Hematopoietic multipotent progenitor cell treated with erythropoietin and hydrocortisone succinate and interleukin-3 and kit ligand, for 8 days (in vitro differentiated cells): ENCODE data around the gene RPTOR.

Experiments used
- DNase-seq: peaks from one replicate; pipeline ENCODE4 v3.0.0-alpha.2; 2015

RPTOR gene

DNA sequence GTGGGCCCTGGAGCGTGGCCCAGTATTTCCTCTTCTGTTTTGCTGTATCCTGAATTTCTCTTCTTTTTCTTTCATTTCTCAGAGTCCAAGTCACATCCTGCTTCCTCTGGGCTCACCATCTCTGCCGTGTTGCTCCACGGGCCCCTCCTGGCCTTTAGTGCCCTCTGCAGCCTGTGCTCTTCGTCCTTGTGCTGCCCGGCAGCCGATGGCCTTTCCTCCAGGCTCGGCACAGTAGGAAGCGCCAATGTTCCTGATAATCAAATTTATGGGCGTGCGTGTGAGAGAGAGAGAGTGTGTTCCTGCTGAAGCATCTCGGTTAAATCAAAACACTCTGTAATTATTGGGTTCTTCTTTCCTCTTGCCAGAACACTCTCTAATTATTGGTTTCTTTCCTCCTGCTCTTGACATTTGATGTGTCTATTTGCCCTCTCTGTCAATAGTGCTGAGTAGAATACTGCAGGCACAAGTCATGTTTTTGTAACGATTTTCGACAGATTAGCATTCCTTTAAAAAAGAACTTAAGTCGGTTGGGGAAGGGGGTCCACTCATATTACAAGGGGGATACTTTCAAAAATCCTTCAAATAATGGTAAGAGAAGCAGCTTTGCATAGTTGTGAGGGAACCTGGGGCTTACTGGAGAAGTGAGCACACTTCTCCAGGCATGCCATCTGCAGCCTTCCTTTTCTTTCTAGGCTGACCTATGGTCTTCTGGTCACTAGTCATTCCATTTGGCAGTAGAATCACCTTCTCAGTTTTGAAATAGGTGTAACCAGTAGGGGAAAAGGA is 126.6 kb downstream of the RPTOR start:
- DNase-seq: no peak

DNA sequence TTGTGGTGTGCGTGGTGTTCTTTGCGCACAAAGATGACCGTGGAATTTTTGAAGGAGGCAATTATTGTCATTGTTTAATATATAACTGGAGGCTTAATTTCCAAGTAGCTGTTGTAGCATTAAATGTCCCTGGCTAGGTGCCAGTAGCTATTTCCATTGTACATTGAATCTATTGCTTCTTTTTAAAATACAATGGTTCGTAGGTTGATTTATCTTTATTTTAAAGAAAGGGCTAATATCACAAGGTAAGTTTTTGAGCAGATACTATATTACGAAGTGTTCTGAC is 127.1 kb downstream of the RPTOR start:
- no peak for DNase-seq

DNA sequence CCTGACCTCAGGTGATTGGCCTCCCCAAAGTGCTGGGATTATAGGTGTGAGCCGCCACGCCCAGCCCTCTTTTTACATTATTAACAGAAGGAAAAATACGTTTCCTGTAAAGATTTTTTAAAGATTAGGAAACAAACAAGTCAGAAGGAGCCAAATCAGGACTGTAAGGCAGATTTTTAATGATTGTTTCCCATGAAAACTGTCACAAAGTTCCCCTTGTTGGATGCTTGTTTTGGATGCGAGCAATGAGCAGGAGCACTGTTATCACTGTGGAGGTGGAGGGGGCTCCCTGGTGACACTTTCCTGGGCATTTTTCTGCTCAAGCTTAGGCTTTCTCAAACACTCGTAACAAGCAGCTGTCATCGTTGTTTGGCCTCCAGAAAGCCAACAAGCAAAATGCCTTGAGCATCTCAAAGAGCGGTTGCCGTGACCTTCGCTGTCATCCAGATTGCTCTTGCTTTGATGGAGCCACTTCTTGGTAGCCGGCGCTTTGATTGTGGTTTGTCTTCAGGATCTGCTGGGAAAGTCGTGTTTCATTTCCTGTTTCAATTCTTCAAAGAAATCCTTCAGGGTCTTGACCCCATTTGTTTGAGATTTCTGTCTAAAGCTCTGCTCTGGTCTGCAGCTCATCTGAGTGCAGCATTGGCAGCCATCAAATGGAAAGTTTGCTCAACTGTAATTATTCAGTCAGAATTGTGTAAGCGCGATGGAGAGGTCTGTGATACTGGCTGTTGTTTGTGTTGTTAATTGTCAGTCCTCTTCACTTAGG is 128.7 kb downstream of the RPTOR start:
- DNase-seq: no peak

DNA sequence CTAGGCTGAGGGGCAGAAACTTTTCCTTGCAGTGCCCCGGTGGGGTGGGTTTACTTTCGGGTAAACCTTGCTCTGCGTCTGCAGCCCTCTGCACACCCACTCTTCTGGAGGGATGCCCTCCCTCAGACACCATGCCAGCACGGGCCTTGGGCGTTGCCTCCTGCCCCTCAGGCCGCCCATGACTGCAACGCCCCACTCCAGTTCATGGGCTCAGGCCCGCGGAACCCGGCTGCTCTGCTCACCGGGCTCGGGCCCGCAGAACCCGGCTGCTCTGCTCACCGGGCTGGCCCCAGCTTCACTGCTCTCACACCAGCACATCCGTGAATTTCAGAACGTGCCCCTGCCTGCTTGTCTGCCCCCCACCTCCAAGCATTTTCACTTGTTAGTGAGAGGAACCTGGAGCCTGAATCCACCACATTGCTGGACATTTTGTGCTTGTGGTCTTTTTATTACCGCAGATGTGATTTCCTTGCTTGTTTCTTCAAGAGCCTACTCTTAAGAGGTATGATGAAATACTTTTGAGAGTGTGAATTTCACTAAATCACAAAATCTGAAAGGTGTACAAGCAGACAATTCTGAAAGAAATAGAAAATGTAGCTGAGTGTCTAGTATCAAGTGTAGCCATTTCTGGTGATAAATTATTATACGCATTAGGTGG is 130.9 kb downstream of the RPTOR start:
- DNase-seq: no peak

DNA sequence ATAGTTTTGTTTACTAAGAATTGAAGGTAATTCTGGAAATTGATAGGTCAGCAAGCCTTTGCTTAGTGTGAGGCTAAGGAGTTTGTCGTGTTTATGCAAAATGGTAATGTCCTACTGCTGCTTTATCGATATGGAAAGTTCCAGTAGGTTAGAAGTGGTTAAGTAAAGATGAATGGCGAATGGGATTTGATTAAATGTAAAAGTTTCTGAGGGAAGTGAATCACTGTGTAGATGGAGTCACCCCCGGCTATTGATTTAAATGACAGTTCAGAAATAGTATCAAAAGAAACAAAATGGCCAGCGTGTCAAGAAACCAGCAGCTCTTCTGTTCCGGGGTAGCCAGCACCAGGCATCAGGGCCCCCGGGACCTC is 131.4 kb downstream of the RPTOR start:
- no peak for DNase-seq

DNA sequence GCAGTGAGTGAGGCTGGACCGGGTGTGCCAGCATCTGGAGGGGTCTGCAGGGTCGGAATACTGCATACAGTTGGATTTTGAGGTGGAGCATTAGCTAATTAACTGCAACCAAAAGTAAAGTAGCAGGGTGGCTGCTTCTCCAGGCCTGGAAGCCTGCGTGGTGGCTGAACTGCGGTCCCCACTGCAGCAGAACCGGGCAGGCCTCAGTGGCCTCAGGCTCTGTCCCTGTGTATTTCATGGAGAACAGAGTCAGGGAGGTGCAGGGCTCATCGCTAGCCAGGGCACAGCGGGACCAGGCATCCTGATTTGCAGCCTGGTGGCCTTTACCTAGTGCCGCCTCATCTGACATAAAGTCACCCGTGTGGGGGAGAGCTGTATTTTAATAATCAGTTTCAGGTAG is 131.9 kb downstream of the RPTOR start:
- DNase-seq: no peak

DNA sequence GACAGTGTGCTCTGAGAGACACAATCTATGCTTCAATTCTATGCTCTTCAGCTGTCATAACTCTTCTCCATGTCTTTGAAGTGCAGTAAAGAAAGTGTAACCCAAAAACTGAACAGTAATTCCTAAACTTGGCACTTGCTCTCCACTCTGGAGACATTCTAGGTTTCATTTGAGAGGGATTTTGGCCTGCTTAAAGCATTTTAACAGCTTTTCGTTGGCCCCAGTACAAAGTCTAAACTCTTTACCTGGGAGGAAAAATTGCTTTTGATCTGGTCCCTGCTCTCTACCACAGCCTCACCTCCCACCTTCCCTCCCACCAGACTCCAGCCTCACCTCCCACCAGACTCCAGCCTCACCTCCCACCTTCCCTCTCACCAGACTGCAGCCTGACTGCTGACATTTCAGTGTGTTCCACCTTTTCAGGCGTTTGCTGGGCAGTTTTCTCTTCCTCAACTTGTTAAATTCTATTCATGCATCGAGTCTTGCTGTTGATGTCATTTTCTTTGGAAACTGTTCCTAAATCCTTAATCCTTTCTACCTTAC is 132.6 kb downstream of the RPTOR start:
- DNase-seq: no peak

DNA sequence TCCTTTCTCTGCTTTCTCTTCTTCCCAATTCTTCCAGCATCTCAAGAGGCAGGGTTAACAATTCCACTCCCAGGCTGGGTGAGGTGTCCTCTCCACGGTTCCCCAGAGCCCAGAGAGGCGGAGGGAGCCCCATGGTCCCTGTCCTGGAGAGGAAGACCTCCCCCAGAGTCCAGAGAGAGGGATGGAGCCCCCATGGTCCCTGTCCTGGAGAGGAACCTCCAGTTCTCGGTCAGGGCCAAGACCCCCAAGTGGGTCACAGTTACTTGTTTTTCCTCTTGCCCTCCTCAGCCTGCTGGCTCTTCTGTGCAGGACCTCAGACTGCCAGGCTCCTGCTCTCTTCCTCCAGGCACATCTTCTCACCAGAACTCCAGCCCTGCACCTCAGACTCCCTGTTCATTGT is 135.2 kb downstream of the RPTOR start:
- DNase-seq: no peak

DNA sequence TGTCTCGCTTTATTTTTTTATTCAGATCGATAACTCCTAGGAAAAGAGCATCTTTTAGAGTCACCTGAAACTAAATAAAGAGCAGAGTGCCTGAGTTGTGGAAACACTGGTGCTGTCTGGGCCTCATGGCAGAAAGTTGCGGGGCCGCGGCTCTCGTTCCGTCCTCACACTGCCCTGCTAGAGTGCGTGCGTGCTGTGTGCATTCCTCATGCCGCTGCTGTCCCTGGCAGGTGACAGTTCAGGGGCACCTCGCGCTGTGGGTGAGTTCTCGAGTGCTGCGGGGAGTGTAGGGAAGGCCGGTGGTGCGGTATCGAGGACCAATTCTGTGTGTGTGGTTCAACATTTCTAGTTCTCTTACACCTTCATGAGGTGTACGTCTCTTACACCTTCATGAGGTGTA is 136.6 kb downstream of the RPTOR start:
- no peak for DNase-seq

DNA sequence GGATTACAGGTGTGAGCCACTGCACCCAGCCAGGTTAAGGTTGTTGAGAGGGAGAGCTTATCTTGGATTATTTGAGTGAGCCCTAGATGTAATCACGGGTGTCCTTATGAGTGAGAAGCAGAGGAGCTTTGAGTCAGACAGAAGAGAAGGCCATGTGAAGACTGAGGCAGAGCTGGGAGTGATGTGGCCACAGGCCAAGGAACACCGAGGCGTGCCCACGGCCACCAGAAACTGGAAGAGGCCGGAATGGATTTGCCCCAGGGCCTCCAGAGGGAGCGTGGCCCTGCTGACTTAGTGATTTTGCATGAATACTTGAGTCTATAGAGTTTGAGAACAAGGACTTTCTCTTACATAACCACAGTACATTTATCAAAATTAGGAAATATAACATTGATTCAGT is 137.7 kb downstream of the RPTOR start:
- no peak for DNase-seq

DNA sequence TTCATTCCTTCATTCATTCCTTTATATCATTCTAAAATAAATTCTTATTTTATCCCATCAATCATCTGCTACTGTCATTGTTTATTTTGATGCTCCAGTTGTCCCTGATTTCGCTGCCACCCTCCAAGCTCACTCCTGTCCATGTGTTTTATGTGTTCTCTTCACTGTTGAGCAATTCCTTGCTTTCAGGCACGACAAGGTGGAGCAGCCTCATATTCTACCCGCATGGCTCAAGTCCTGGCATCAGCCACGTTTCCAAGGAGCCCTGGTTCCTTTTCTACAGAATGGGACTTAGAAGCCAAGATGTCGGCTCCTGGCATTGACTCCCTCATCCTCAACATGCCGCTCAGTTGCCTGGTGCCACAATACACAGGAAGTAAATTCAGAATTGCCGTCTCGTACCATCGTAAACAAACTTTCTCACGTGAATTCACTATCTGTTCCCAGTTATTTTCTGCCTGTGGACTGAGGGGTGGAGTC is 139.0 kb downstream of the RPTOR start:
- DNase-seq: no peak

DNA sequence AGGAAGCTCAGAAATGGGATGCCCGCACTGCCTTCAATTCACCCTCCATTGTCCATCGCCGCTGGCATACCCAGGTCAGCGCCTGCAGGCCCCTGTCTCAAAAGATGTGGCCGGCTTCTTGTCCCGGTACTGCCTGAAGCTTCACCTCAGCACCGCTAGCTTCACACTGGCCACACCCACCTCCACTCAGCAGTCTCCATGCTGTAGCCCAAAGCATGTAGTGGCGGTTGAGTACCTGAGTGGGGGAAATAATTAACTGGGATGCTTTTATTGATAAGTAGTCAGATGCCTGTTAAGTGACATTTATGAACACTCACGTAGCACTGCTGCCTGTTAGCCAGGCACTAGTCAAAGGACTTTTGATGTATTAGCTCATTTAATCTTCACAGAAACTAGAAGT is 143.2 kb downstream of the RPTOR start:
- DNase-seq: no peak

DNA sequence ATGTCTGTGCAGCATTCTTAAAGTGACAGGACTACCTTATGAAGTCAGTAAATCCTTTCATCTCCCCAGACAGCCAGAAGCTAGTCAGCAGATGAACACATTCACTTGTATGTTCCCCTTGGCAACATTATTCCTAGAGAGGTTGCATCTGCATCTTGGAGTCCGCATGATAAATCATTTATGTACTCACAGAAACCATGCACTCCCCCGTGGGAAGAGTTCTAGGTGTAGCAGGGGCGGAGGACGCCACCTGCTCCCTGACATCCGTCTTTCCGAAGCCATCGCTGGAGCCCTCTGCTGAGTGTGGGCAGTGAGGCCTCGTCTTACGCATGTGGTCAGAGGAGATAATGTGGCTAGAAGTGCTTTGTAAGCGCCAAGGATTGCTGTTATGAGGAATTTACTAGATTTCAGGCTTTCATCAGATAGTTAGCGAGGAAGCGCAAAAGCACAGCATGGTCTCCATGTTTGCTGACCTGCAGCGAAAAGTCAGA is 144.5 kb downstream of the RPTOR start:
- peak; percentile 45 for DNase-seq

DNA sequence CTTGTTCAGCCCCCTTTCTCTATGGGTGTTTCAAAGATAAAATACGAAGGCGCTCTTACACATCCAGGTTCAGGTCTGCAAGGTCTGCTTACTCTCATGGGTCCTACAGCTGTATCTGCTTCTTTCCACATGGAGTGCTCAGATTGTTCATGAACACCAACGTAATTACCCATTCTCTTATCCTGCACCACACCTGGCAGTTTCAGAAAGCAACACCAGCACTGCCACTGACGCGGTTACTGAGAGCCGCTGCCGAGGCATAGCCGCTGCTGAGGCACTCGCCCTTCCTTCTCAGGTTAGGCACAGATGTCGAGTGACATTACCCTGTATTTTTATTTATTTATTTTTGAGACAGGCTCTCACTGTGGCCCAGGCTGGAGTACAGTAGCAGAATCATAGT is 147.1 kb downstream of the RPTOR start:
- DNase-seq: no peak

DNA sequence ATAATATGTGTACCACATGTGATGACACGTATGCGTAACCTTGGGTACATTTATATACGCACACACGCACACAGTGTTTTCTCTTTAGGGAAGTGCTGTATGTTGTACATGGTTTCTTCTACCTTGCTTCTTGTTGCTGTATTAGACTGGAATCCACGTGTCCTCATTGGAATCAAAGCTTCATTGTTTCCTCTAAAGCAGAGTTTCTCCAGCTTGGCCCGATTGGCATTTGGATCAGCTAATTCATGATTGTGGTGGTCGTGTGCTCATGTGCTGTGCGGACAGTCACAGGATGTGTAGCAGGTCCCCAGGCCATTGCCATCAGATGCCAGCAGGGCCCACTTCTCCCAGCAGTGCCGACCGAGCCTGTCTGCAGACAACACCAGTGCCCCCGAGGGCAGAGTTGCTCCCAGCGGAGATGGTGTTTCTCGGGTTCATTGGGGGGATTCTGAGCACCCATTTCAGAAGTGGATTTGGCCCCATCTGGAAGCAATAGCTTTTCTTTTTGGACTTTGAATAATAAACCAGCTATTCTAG is 148.4 kb downstream of the RPTOR start:
- DNase-seq: no peak

DNA sequence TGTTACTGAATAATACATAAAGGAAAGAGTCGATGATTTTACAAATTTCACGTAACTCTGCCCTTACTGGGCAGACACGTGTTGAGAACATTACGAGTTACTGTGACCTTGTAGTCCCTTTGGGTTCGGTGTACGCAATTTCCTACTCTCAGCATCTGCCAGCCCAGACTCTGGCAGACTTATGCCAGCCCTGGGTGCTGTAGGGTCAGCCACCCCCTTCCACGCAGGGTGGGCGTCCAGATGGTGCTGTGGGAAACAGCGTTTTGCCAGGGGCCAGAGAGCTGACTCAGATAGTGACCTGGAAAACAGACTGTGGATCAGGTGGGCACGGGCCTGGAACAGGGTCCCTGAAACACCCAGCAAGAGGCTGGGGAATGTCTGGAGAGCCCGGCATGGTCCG is 148.9 kb downstream of the RPTOR start:
- no peak for DNase-seq

DNA sequence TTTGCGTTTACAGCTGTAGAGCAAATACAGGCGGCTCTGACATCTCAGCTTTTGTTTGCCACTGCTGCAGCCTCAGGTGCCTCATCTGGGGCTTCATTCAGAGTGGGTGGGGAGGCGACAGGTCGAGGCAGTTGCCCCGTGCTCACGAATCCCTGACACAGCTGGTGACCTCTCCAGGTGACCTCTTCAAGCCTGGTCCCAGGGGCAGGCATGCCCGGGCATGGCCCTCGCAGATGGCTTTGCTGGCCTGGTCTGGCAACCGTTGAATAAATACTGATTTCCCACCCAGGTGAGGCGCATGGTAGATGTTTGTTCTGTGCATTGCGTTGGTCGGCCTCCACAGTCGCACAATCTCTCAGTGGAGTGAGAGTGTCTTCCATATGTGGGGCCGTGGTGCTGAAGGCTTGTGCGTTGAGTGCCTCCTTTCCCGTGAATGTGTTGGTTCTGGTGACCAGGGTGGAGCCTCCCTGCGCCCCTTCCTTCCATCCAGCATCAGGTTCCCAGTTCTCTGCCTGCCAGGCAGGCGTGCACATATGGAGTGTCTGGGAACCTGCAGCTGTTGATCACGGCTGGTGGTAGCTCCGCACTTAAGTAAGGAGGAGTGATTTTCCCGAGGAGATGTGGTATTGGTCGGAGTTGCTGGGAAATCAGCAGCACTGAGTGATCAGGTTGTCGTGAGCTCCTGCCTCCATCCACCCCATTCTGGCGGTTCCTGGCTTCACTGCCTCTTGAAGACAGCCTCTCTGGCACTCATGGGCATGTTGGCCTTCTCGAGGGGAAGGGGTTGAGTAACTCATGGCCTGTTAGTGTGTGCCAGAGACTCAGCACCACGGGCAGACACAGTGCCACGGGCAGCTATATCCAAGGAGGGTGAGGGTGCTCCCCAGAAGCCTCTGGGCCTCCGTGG is 149.7 kb downstream of the RPTOR start:
- no peak for DNase-seq

DNA sequence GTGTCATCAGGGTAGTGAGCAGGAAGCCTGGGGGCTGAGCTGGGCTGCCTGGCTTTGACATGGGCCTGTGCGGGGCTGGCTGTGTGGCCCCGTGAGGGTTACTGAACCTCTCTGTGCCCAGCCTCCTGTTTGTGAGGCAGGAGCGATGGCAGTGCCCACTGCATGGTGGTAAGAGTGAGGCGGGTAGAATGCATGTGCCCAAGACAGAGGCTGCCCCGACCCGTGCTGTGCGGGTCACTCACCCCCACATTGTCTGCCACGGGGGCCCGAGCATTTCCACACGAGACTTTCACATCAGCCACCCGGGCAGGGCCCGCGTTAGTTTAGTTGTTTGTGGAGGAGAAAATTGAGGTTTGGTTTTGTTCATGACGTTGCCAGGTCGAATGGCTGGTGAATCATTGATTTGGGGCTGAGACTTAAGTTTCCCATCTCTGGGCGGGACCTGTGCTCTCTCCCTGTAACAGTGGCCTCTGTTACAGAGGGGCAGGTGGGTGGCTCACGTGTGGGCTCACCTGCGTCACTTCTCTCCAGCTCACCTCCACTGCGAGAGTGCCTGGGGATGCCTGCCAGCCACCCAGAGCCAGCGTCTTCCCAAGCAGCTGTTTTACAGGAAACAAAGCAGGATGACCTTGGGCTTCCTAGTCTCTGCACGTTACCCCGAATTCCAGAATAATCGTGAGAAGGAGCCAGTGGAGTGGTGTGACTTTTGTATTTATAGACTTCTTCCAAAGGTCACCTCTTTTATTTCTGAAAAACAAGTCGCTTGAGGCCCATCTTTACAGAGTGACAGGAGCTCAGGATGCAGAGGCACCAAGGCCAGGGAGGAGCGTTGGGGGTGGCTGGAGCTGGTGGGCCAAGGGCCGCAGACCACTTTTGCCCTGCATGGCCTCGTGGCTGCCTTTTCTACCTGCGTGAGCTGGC is 150.6 kb downstream of the RPTOR start:
- DNase-seq: no peak

DNA sequence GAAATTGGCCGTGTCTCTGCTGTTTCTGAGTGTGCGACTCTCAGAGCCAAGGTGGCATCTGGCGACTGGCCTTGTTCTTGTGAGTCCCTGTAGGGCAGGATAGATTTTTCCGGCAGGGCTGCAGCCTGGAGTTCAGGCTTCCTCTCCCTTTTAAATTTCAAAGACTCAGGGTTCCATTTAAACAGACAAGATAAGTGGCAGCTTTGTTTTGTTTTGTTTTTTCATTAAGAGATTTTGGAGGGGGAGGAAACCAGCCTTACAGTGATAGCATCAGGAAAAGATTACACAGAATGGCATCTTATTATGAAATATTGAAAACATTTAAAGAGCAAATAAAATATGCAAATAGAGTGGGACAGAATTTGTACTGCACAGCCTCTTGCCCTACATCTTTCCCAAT is 151.3 kb downstream of the RPTOR start:
- no peak for DNase-seq

DNA sequence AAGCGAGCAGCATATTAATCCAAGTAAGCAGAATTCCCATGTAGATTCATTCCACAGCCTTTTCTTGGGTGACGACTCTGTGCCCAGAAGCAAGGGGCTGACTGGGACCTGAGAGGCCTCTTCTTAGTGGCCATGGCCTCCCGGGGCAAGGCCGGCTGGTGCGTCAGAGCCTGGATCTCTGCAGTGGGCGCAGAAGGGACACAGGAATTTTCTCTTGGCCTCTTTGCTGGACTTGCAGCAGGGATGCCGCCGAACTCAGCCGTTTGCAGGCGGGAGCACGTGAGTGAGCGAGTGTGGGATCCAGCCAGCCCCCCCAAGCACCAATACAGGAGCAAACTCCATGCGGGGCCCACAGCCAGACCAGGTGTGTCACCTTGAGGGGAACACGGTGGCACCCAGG is 151.8 kb downstream of the RPTOR start:
- no peak for DNase-seq

DNA sequence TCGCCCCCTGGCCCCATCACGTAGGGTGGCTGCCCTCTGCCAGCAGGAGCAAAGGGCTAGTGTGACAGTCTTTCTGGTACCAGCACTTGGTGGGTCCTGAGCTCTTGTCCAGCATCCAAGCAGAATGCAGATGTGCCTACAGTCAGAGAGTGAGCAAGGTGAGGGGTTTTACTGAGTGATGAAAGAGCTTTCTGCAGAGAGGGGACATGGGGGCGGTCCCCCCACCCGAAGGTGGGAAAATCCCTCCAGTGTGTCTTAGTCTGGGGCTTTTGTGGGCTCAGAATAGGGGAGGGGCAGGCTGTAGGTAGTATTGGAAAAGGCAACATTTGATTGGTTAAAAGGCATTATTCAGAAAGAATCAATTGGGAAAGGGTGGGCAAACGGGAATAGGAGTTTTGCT is 152.3 kb downstream of the RPTOR start:
- no peak for DNase-seq
